Erythroblast (primary cell): ENCODE measurements around the gene KIAA1191.
"Not testable (repeated sequence)": the region's sequence is repeated elsewhere in the genome, so short reads cannot be mapped to it uniquely, and the experiment has no call there.

Experiments used
- DNase-seq, 2 experiments: peaks; one replicate each; lab custom pipeline; 2025; lab: John Stamatoyannopoulos, UW
- GATA1 ChIP-seq: IDR thresholded peaks from 2 replicates; pipeline ENCODE4 v1.6.1; 2011; ENCODE audit warnings: low read depth, mild to moderate bottlenecking, control low read depth, low read length, moderate library complexity
- POLR2A ChIP-seq: IDR thresholded peaks from 2 replicates; pipeline ENCODE4 v1.6.1; 2011; ENCODE audit warnings: mild to moderate bottlenecking, low read length

Gene KIAA1191

GRCh38 chr5:176341325-176342157 is 20.0 kb downstream of the KIAA1191 start:
- no peak for TF ChIP-seq GATA1
- TF ChIP-seq POLR2A = no peak
- DNase-seq = peak; percentile 71 to 90

GRCh38 chr5:176339304-176339703 is 22.3 kb downstream of the KIAA1191 start:
- DNase-seq = no peak
- TF ChIP-seq POLR2A (no peak), GATA1 (no peak)

- TF ChIP-seq GATA1 = no peak
- no peak for TF ChIP-seq POLR2A
- no peak for DNase-seq
Measured at GRCh38 chr5:176337913-176338312, 23.7 kb downstream of the KIAA1191 start.

- TF ChIP-seq GATA1 (no peak), POLR2A (no peak)
Measured at GRCh38 chr5:176334031-176334770, 27.4 kb downstream of the KIAA1191 start.

GRCh38 chr5:176320577-176320976 is 41.0 kb downstream of the KIAA1191 start:
- TF ChIP-seq GATA1 (no peak), POLR2A (no peak)
- DNase-seq = no peak

More at GRCh38 chr5:176334031-176334770, 27.4 kb downstream of the KIAA1191 start:
- DNase-seq = no peak

- DNase-seq = peak in 1 of 2 experiments; percentile 5
- TF ChIP-seq GATA1 (no peak), POLR2A (no peak)
Measured at GRCh38 chr5:176319827-176320554, 41.6 kb downstream of the KIAA1191 start.

- TF ChIP-seq POLR2A (no peak), GATA1 (no peak)
- no peak for DNase-seq
Measured at GRCh38 chr5:176317534-176318374, 43.8 kb downstream of the KIAA1191 start.

- DNase-seq = not testable (repeated sequence)
Measured at GRCh38 chr5:176305356-176305755, 56.2 kb downstream of the KIAA1191 start.
